Coronary artery (tissue), 2 donors: ENCODE results near the gene G0S2.

Source experiments
- DNase-seq: peaks from one replicate; pipeline ENCODE4 v3.0.0-alpha.2; 2017; ENCODE audit warnings: low spot score
- H3K27ac ChIP-seq, 2 donors: fragments of 200-600 bp; sonication (generic); one replicate each; pipeline ENCODE4 v1.5.1; 2016 to 2019
- H3K4me3 ChIP-seq: fragments of 200-600 bp; sonication (generic); 2 replicates; pipeline ENCODE4 v1.5.1; 2016; ENCODE audit warnings: mild to moderate bottlenecking, moderate library complexity
- TF ChIP-seq, protein P1 (sequence below): fragments of 200-600 bp; sonication (generic); IDR thresholded peaks from one replicate; pipeline ENCODE4 v1.5.1; 2019; ENCODE audit warnings: antibody characterized with exemption

The G0S2 gene

GRCh38 chr1:209715314-209715713 is 40.1 kb downstream of the G0S2 start:
- Histone ChIP-seq H3K4me3 (no peak overlapping the region), H3K27ac (no peak overlapping the region)
- no peak for DNase-seq
- TF ChIP-seq, protein P1, sequence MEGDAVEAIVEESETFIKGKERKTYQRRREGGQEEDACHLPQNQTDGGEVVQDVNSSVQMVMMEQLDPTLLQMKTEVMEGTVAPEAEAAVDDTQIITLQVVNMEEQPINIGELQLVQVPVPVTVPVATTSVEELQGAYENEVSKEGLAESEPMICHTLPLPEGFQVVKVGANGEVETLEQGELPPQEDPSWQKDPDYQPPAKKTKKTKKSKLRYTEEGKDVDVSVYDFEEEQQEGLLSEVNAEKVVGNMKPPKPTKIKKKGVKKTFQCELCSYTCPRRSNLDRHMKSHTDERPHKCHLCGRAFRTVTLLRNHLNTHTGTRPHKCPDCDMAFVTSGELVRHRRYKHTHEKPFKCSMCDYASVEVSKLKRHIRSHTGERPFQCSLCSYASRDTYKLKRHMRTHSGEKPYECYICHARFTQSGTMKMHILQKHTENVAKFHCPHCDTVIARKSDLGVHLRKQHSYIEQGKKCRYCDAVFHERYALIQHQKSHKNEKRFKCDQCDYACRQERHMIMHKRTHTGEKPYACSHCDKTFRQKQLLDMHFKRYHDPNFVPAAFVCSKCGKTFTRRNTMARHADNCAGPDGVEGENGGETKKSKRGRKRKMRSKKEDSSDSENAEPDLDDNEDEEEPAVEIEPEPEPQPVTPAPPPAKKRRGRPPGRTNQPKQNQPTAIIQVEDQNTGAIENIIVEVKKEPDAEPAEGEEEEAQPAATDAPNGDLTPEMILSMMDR, result no peak

GRCh38 chr1:209717818-209718217 is 42.6 kb downstream of the G0S2 start:
- H3K27ac ChIP-seq, result no peak overlapping the region
- H3K4me3 ChIP-seq, result no peak overlapping the region
- no peak for DNase-seq
- TF ChIP-seq, protein P1, result no peak

GRCh38 chr1:209720326-209720725 is 45.1 kb downstream of the G0S2 start:
- TF ChIP-seq, protein P1, result no peak
- Histone ChIP-seq H3K4me3 (no peak overlapping the region), H3K27ac (no peak overlapping the region)
- DNase-seq, result no peak

DNA sequence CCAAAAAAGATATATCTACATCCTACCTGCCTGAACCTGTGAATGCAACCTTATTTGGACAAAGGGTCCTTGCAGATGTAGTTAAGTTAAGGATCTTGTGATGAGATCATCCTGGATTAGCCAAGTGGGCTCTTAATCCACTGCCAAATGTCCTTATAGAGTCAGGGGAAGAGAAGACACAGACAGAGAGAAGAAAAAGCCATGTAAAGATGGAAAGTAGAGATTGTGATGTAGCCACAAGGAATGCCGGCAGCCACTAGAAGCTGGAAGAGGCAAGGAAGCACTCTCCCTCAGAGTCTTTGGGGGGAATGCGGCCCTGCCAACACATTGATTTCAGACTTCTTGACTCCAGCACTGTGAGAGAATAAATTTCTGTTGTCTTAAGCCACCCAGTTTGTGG is 45.6 kb downstream of the G0S2 start:
- TF ChIP-seq, protein P1, result no peak
- no peak overlapping the region for H3K27ac ChIP-seq

GRCh38 chr1:209721323-209721722 is 46.1 kb downstream of the G0S2 start:
- Histone ChIP-seq H3K27ac (no peak overlapping the region), H3K4me3 (no peak overlapping the region)
- DNase-seq, result no peak
- TF ChIP-seq, protein P1, result no peak

More for the DNA sequence above, 45.6 kb downstream of the G0S2 start:
- no peak overlapping the region for H3K4me3 ChIP-seq
- DNase-seq, result no peak

DNA sequence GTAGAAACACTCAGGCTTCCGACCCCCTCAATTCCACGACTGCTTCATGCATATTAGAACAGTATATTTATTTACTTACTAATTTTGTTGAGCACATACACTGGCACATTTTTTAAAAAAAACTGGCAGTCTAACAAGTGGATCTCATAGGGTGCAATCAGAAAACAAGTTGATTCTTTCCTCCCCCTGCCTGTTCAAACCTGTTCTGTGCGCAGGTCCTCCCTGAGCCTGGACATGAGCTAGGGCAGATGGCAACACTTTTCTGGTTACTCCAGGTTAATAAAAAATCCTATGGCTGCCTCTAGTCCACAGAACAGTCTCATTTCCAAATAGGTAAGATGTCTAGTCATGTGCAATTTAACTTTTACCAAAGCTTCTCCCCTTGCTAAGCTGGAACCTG is 48.1 kb downstream of the G0S2 start:
- DNase-seq, result no peak
- H3K27ac ChIP-seq, result no peak overlapping the region
- TF ChIP-seq, protein P1, result no peak
- H3K4me3 ChIP-seq, result no peak overlapping the region

DNA sequence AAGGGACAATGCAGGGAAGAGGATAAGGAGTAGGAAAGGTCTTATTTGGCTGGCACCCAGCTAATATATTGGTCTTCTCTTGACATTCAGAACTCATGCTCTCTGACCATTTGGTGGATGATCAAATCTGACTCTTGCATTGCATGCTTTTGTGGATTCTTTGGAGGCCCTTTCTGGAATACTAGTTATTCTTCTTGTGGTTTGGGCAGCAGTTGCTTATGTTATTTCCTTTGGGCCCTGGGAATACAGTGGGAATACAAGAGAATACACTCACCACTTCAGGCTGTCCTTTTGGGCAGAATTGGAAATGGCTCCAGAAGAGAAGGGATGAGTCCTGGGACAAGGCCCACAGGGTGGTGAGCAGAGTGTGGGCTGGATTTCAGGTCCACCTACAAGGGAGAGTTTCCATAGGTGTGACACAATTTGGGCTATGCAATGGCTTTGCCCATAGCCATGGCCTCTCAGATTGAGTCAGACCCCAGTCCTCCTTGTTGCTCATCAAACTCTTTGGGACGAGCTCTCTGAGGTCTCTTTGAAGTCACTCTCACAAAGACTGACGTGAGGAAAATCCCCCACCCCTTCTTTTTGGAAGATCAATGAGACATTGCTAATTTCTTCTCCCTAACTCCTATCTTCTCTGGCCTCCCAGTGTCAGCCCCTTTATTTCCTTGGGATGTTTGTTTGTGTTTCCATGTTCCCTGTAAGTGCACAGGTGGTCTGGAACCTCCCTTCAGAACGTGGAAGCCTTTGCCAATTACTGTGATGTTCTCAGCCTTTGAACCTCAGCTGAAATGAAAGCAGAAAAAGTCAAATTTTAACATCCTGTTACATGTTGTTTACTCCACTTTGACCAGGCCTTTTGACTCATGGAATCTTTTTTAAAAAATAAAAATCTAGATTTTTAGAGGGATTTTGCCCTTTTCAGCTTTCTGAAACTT is 48.8 kb downstream of the G0S2 start:
- TF ChIP-seq, protein P1, result no peak
- Histone ChIP-seq H3K4me3 (no peak overlapping the region), H3K27ac (no peak overlapping the region)
- no peak for DNase-seq
